IMR-90 (cell line): ENCODE results near the gene NEURL4.

Experiments
- CEBPB ChIP-seq: IDR thresholded peaks from 2 replicates; pipeline ENCODE4 v1.6.1; 2012; ENCODE audit warnings: low read depth, low read length, improper control_type of control experiment
- CHD1 ChIP-seq: IDR thresholded peaks from 2 replicates; pipeline ENCODE4 v1.6.1; 2012; ENCODE audit warnings: low read depth, low read length, improper control_type of control experiment
- FOS ChIP-seq: fragments of 150-350 bp; IDR thresholded peaks from 2 replicates; pipeline ENCODE4 v1.6.1; 2016; ENCODE audit warnings: low read depth, low read length
- MXI1 ChIP-seq: IDR thresholded peaks from 2 replicates; pipeline ENCODE4 v1.6.1; 2012; ENCODE audit warnings: low read depth, mild to moderate bottlenecking, low read length, moderate library complexity, borderline replicate concordance
- NFE2L2 ChIP-seq: fragments of 150-350 bp; IDR thresholded peaks from 2 replicates; pipeline ENCODE4 v1.6.1; 2016; ENCODE audit warnings: low read depth, mild to moderate bottlenecking, low read length
- POLR2A ChIP-seq: IDR thresholded peaks from 2 replicates; pipeline ENCODE4 v1.6.1; 2012; ENCODE audit warnings: mild to moderate bottlenecking, low read depth, low read length
- RAD21 ChIP-seq: IDR thresholded peaks from 2 replicates; pipeline ENCODE4 v1.6.1; 2012; ENCODE audit warnings: low read length, improper control_type of control experiment
- TF ChIP-seq, protein P1 (sequence below): conservative IDR thresholded peaks from 2 replicates; pipeline ENCODE4 v1.5.1; 2012; ENCODE audit warnings: mild to moderate bottlenecking, low read depth, low read length, improper control_type of control experiment

DNA sequence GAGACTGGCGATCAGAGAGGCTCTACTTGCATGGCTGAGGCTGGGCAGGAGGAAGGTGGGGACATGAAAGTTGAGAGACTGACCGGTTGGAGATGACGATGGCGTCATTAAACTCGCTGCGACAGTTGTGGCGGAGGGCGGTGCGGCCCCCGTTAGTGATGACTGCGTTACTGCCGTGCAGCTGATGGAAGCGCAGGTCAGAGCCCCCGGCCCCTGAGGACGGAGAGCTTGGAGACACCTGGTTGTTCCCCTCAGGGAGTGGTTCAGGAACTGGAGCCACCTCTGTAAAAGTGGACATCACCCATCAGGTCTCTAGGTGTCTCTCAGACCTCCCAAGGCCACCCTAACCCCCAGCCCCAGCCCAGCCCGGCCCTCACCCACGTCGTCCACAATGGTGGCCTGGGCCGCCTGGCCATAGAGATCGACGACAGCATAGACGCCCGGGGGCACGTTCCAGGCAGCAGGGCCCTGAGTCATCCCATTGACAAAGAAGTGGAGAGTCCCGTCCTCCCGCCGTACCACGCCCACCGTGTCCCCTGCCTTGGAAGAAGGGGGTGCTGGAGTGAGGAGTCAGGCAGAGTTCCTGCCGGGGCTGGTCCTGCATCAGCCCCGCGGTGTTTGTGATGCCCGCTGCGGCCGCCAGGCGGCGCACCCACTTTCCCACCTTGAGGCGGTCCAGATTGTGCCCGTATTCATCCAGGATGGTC is 5.3 kb downstream of the NEURL4 start:
- TF ChIP-seq, protein P1, sequence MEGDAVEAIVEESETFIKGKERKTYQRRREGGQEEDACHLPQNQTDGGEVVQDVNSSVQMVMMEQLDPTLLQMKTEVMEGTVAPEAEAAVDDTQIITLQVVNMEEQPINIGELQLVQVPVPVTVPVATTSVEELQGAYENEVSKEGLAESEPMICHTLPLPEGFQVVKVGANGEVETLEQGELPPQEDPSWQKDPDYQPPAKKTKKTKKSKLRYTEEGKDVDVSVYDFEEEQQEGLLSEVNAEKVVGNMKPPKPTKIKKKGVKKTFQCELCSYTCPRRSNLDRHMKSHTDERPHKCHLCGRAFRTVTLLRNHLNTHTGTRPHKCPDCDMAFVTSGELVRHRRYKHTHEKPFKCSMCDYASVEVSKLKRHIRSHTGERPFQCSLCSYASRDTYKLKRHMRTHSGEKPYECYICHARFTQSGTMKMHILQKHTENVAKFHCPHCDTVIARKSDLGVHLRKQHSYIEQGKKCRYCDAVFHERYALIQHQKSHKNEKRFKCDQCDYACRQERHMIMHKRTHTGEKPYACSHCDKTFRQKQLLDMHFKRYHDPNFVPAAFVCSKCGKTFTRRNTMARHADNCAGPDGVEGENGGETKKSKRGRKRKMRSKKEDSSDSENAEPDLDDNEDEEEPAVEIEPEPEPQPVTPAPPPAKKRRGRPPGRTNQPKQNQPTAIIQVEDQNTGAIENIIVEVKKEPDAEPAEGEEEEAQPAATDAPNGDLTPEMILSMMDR = peak; percentile 72
- TF ChIP-seq NFE2L2 (no peak), CEBPB (no peak), CHD1 (no peak), RAD21 (peak; percentile 67), POLR2A (no peak), FOS (no peak), MXI1 (no peak)
